Caco-2 (cell line): Measurements from ENCODE around the gene MEMO1. TPM values are rescaled to one million over a fixed set of nuclear protein-coding genes. Genes with fewer than 3 reads are reported as not detected.

Experiments
- BruUV-seq: library from RNA; stranded (reverse); fragments of 400-500 nt; replicated peaks from 2 replicates; lab custom pipeline; 2021; lab: Mats Ljungman, UMichigan
- CTCF ChIA-PET: fragments of 300-600 bp; sonication (Branson Sonifier 250); formaldehyde crosslinking; loops from one replicate; lab custom pipeline; 2022; ENCODE audit warnings: antibody characterized with exemption; lab: Charles Lee
- POLR2A ChIA-PET: fragments of 300-600 bp; sonication (Branson Sonifier 250); formaldehyde crosslinking; loops from one replicate; lab custom pipeline; 2022; ENCODE audit warnings: antibody characterized with exemption; lab: Charles Lee
- DNase-seq, 2 experiments: peaks; one replicate each; pipeline versions ENCODE4 v3.0.0 to v3.0.0-alpha.2; 2020 to 2022
- H3K27me3 ChIP-seq: replicated peaks from 2 replicates; pipeline ENCODE4 v1.6.0; 2011; ENCODE audit warnings: low read length; ENCODE audit not compliant: control insufficient read depth, insufficient read depth
- H3K36me3 ChIP-seq: 2 replicates; pipeline ENCODE4 v1.5.1; 2011; ENCODE audit warnings: low read length; ENCODE audit not compliant: control insufficient read depth, insufficient read depth
- H3K4me1 ChIP-seq: fragments of 250-450 bp; sonication (Bioruptor Pico); 2 replicates; pipeline ENCODE4 v1.5.1; 2020; ENCODE audit warnings: mild to moderate bottlenecking
- H3K4me3 ChIP-seq: 2 replicates; pipeline ENCODE4 v1.5.1; 2011; ENCODE audit warnings: low read depth, mild to moderate bottlenecking, control low read depth, low read length
- H3K9me3 ChIP-seq: fragments of 250-450 bp; sonication (Bioruptor Pico); 2 replicates; pipeline ENCODE4 v1.5.1; 2020; ENCODE audit warnings: mild to moderate bottlenecking, moderate library complexity
- H3K27ac Mint-ChIP-seq: one replicate; pipeline ENCODE4 v1.8.0; 2022; ENCODE audit warnings: mixed read lengths; ENCODE audit not compliant: unreplicated experiment
- H3K27me3 Mint-ChIP-seq: one replicate; pipeline ENCODE4 v1.8.0; 2022; ENCODE audit warnings: mixed read lengths; ENCODE audit not compliant: insufficient read depth, unreplicated experiment
- H3K36me3 Mint-ChIP-seq: one replicate; pipeline ENCODE4 v1.8.0; 2022; ENCODE audit warnings: mild to moderate bottlenecking, mixed read lengths; ENCODE audit not compliant: insufficient read depth, unreplicated experiment
- H3K4me1 Mint-ChIP-seq: one replicate; pipeline ENCODE4 v1.8.0; 2022; ENCODE audit warnings: low read depth, mixed read lengths; ENCODE audit not compliant: unreplicated experiment
- H3K4me3 Mint-ChIP-seq: one replicate; pipeline ENCODE4 v1.8.0; 2022; ENCODE audit warnings: mild to moderate bottlenecking, moderate library complexity, mixed read lengths; ENCODE audit not compliant: unreplicated experiment
- H3K9me3 Mint-ChIP-seq: one replicate; pipeline ENCODE4 v1.8.0; 2022; ENCODE audit warnings: mixed read lengths; ENCODE audit not compliant: unreplicated experiment
- CTCF ChIP-seq, 2 experiments: fragments of 200-600 bp in 1 of 2; IDR thresholded peaks; 1 replicate in 1 of 2; 2 replicates in 1 of 2; pipeline versions ENCODE4 v1.5.1 to v1.8.0; 2011 to 2022; ENCODE audit warnings: antibody characterized with exemption in 1 of 2, control low read depth in 1 of 2, inconsistent platforms in 1 of 2, low read depth in 1 of 2, low read length in 1 of 2, mild to moderate bottlenecking in 1 of 2, moderate library complexity in 1 of 2; ENCODE audit not compliant: insufficient read depth in 1 of 2, severe bottlenecking in 1 of 2, unreplicated experiment in 1 of 2
- intact Hi-C: fragments of 100-400 bp; cut with micrococcal nuclease; formaldehyde crosslinking; loops from one replicate; pipeline ENCODE4 v1.10.0; 2022; ENCODE audit not compliant: unreplicated experiment
- total RNA-seq: library from RNA; stranded (reverse); gene quantifications from 2 replicates; pipeline ENCODE4 v1.2.3, GENCODE V29; 2022

Gene MEMO1
- total RNA-seq, 1 experiment from 2014 or later, result 79.0 TPM

- no peak for TF ChIP-seq CTCF (IDR thresholded peaks at IDR 0.05; ENCODE audit: insufficient read depth in 1 of 2, low read depth in 1 of 2, low read length in 1 of 2, severe bottlenecking in 1 of 2, unreplicated experiment in 1 of 2)
- Histone ChIP-seq H3K27me3 (no peaks in the 10 kb centered on the region), H3K9me3 (peaks cover 18% of the 10 kb centered on the region), H3K4me3 (no peak overlapping the region), H3K36me3 (no peaks in the 10 kb centered on the region), H3K4me1 (no peaks in the 10 kb centered on the region)
- Mint-ChIP-seq H3K4me3 (no peak overlapping the region), H3K27ac (no peak overlapping the region), H3K4me1 (no peaks in the 10 kb centered on the region), H3K9me3 (peaks cover 38% of the 10 kb centered on the region), H3K36me3 (no peaks in the 10 kb centered on the region), H3K27me3 (peaks cover 2% of the 10 kb centered on the region)
- no peak for DNase-seq
- ChIA-PET POLR2A (no interaction called here), CTCF (no interaction called here)
- no TSS peak for BruUV-seq
- intact Hi-C loops, result no loop called here
Observed at GRCh38 chr2:31822587-31822986, 188.2 kb downstream of the MEMO1 start.

Other genes with a start within 250 kb of the MEMO1 start
- gene DPY30, start 28.8 kb upstream of the MEMO1 start, total RNA-seq, result 125 and 136 TPM in 2 replicates
- 29.7 and 31.7 TPM in 2 replicates for gene SPAST, start 52.5 kb upstream of the MEMO1 start, total RNA-seq
- 32.9 and 35.0 TPM in 2 replicates for gene SLC30A6, start 154.9 kb upstream of the MEMO1 start, total RNA-seq